ENCODE results near the gene TLN1. TPM values are rescaled to one million over a fixed set of nuclear protein-coding genes. Genes with fewer than 3 reads are reported as not detected.

The TLN1 gene
- total RNA-seq, 2 experiments from 2014 or later: 149 to 151 TPM

DNA sequence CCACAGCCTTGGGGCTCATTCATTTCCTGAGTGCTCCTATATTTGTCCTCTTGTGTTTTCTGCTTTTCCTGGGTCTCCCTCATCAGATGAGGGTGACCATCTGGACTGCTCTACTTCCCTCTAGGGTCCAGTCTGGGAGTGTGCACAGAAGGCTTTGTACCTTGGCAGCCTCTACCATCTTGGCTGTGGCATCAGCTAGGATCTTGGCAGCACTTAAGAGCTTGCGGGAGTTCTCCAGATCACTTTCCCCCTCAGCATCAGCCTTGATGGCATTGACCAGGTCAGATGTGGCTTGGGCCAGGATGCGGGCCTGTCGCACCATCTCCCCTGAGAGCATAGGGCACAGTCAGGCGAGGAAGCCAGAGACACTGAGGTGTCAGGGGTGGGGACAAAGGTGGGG is 15.8 kb downstream of the TLN1 start:
- Mint-ChIP-seq H3K4me3 (no peak overlapping the region), H3K27ac (no peak overlapping the region), H3K27me3 (no peaks in the 10 kb centered on the region), H3K36me3 (ENCODE audit: low read depth) (peaks cover 96% of the 10 kb centered on the region), H3K9me3 (no peaks in the 10 kb centered on the region), H3K4me1 (ENCODE audit: low read depth) (no peaks in the 10 kb centered on the region)
- TF ChIP-seq, protein P1, sequence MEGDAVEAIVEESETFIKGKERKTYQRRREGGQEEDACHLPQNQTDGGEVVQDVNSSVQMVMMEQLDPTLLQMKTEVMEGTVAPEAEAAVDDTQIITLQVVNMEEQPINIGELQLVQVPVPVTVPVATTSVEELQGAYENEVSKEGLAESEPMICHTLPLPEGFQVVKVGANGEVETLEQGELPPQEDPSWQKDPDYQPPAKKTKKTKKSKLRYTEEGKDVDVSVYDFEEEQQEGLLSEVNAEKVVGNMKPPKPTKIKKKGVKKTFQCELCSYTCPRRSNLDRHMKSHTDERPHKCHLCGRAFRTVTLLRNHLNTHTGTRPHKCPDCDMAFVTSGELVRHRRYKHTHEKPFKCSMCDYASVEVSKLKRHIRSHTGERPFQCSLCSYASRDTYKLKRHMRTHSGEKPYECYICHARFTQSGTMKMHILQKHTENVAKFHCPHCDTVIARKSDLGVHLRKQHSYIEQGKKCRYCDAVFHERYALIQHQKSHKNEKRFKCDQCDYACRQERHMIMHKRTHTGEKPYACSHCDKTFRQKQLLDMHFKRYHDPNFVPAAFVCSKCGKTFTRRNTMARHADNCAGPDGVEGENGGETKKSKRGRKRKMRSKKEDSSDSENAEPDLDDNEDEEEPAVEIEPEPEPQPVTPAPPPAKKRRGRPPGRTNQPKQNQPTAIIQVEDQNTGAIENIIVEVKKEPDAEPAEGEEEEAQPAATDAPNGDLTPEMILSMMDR (IDR thresholded peaks at IDR 0.05): no peak
- intact Hi-C loops (cut with DNase I, micrococcal nuclease): no loop called here
- Histone ChIP-seq H3K4me1 (ENCODE audit: insufficient read depth, low read length) (no peaks in the 10 kb centered on the region), H3K27ac (ENCODE audit: low read depth in 1 of 2, low read length in 2 of 2) (no peak overlapping the region), H3K9me3 (ENCODE audit: control insufficient read depth in 1 of 2, insufficient read depth in 1 of 2, low read length in 2 of 2) (no peaks in the 10 kb centered on the region), H3K36me3 (ENCODE audit: insufficient read depth, low read length) (peaks cover 97% of the 10 kb centered on the region), H3K4me3 (ENCODE audit: low read length) (no peak overlapping the region), H3K27me3 (ENCODE audit: control insufficient read depth in 1 of 2, insufficient read depth in 2 of 2, low read length in 2 of 2) (no peaks in the 10 kb centered on the region)
- ATAC-seq (ENCODE audit: poor library complexity) (no peak), DNase-seq (no peak)
- ChIA-PET CTCF (interaction anchor here (0.5 kb wide), 1 partner anchor 49 kb away, joined by 3 read pairs; no protein-coding TSS in a partner anchor), POLR2A (interaction anchor here (1.4 to 1.8 kb wide), 2 partner anchors 11 to 15 kb away, joined by 3 to 5 read pairs; partner anchors contain the start of gene TLN1)

DNA sequence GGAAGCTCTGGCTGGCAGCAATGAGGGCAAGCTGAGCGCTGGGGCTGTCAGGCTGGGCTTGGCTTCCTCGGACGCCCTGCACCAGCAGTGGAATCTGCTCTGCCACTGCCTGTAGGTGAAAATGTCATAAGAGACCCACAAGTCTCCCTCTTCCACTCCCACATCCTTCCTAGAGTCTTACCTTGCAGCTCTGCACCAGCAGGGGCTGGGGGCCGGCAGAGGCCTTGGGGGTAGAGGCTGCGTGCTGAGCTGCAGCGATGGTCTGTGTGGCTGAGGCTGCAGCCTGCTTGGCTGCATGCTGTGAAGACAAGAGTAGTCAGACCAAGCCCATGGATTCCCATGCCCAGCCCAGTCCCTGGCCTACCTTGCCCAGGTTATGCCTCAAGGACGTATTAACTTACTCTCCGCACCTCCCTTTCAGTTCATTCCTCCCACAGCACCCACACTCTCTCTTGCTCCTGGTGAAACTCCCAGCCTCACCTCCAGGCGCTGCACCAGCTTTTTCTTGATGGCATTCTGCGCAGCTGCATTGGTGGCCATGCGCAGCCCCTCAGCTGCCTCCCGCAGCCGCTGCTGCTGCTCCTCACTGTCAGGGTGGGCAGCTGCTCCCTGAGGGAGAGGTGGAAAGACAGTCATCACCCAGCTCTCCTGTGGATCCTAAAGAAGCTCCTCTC is 17.3 kb downstream of the TLN1 start:
- Mint-ChIP-seq H3K27ac (no peak overlapping the region), H3K4me3 (no peak overlapping the region), H3K27me3 (no peaks in the 10 kb centered on the region), H3K36me3 (ENCODE audit: low read depth) (peaks cover 93% of the 10 kb centered on the region), H3K4me1 (ENCODE audit: low read depth) (no peaks in the 10 kb centered on the region), H3K9me3 (no peaks in the 10 kb centered on the region)
- no peak for DNase-seq
- no peak overlapping the region for H3K4me3 ChIP-seq (ENCODE audit: low read length)
- TF ChIP-seq, protein P1 (IDR thresholded peaks at IDR 0.05): no peak
- ChIA-PET POLR2A (no interaction called here), CTCF (interaction anchor here (1.0 kb wide), 1 partner anchor 24 kb away, joined by 3 read pairs; no protein-coding TSS in a partner anchor)
- H3K36me3 ChIP-seq (ENCODE audit: insufficient read depth, low read length): peaks cover 94% of the 10 kb centered on the region
- no peak overlapping the region for H3K27ac ChIP-seq (ENCODE audit: low read depth in 1 of 2, low read length in 2 of 2)
- intact Hi-C loops (cut with DNase I, micrococcal nuclease): no loop called here
- no peaks in the 10 kb centered on the region for H3K9me3 ChIP-seq (ENCODE audit: control insufficient read depth in 1 of 2, insufficient read depth in 1 of 2, low read length in 2 of 2)
- ATAC-seq (ENCODE audit: poor library complexity): no peak
- no peaks in the 10 kb centered on the region for H3K4me1 ChIP-seq (ENCODE audit: insufficient read depth, low read length)
- H3K27me3 ChIP-seq (ENCODE audit: control insufficient read depth in 1 of 2, insufficient read depth in 2 of 2, low read length in 2 of 2): no peaks in the 10 kb centered on the region

DNA sequence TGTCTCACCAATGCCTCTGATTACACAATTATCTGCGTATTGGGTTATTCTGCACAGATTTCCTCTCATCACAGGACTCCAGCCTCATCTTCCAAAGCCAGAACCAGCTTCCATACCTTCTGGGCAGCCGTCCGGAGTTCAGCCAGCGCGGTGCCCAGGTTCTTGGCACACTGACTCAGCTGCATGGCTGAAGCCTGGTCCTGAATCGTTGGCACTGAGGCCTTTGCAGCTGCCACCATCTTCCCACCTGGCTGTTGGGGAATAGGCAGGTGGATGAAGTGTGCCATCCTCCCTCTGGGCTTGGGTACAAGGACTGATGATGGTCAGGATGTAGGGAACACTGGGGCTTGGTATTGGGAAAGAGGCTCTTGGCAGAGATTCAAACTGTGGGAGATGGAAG is 17.9 kb downstream of the TLN1 start:
- ChIA-PET CTCF (interaction anchor here (1.0 to 1.9 kb wide), 2 partner anchors 14 to 23 kb away, joined by 3 to 5 read pairs; no protein-coding TSS in a partner anchor), POLR2A (interaction anchor here (0.7 to 1.8 kb wide), 2 partner anchors 15 to 67 kb away, joined by 3 to 4 read pairs; no protein-coding TSS in a partner anchor)
- no peaks in the 10 kb centered on the region for H3K9me3 ChIP-seq (ENCODE audit: control insufficient read depth in 1 of 2, insufficient read depth in 1 of 2, low read length in 2 of 2)
- DNase-seq: no peak
- H3K36me3 ChIP-seq (ENCODE audit: insufficient read depth, low read length): peaks cover 92% of the 10 kb centered on the region
- Mint-ChIP-seq H3K4me3 (no peak overlapping the region), H3K27me3 (no peaks in the 10 kb centered on the region), H3K27ac (no peak overlapping the region), H3K36me3 (ENCODE audit: low read depth) (peaks cover 87% of the 10 kb centered on the region), H3K4me1 (ENCODE audit: low read depth) (no peaks in the 10 kb centered on the region), H3K9me3 (no peaks in the 10 kb centered on the region)
- no peak for ATAC-seq (ENCODE audit: poor library complexity)
- no peak overlapping the region for H3K4me3 ChIP-seq (ENCODE audit: low read length)
- H3K4me1 ChIP-seq (ENCODE audit: insufficient read depth, low read length): no peaks in the 10 kb centered on the region
- intact Hi-C loops (cut with DNase I, micrococcal nuclease): no loop called here
- TF ChIP-seq, protein P1 (IDR thresholded peaks at IDR 0.05): no peak
- H3K27me3 ChIP-seq (ENCODE audit: control insufficient read depth in 1 of 2, insufficient read depth in 2 of 2, low read length in 2 of 2): no peaks in the 10 kb centered on the region
- no peak overlapping the region for H3K27ac ChIP-seq (ENCODE audit: low read depth in 1 of 2, low read length in 2 of 2)
